Ureter (tissue), 1 donor: Measurements from ENCODE around the gene ACTRT1. TPM values are rescaled to one million over a fixed set of nuclear protein-coding genes. Genes with fewer than 3 reads are reported as not detected.

Source experiments
- DNase-seq: peaks from one replicate; pipeline ENCODE4 v3.0.0-alpha.2; 2020; ENCODE audit warnings: low spot score
- total RNA-seq: library from RNA; stranded (reverse); gene quantifications from one replicate; pipeline ENCODE4 v1.2.4, GENCODE V29; 2023
- donor health status: DM: yes; HTN: yes; CAD: no.

Gene ACTRT1
- not detected for total RNA-seq

DNA sequence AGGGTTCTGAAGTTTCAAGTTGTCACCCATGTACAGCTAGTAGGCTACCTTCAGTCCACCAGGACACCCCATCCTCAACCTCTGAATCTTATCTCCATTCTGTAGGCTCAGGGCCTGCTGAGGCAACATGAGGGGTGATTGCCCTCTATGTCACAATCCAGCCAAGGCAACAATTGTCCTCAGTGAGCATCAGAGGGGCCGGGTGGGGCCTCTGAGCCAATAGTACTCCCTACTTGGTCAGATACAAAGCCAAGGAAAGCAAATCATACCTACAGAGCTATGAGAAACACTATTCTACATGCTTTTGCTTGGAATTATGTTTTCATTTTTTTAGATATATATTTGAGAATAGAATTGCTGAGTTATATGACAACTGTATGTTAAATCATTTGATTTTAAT is at the start of gene ACTRT1:
Gene ACTRT1, minus strand, starts transcription at position 101 of the 400 bp plus-strand sequence. CDS start 197 bp downstream, outside the sequence.
- DNase-seq, result no peak

DNA sequence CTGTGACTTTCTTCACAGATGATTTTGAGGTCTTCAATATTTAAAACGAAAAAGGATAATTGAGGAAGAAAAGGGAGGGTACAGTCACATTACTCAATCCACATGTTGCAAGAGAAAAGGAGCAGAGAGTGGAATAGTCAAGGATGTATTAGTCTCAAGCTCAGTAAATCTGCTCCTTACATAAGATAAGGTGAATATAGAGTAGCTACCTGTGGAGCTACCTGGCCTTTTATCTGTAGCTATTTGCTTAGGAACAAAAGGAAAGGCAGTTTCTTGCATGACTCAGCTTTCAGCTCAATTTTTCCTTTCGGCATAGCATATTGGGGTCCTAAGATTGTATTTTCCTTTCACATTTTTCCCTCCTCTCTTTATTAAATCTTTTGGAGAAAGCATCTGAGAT is 26.3 kb upstream of the ACTRT1 start:
- no peak for DNase-seq

DNA sequence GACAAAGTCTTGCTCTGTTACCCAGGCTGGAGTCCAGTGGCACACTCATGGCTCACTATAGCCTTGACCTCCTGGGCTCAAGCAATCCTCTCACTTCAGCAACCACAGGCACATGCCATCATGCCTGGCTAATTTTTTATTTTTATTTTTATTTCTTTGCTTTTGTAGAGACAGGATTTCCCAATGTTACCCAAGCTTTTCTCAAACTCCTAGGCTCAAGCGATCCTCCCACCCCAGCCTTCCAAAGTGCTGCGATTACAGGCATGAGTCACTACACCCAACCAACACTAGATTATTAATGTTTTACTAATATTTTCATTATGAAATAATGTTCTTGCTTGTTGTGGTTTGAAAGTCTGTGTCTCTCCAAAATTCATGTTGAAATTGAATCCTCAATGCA is 5.2 kb upstream of the ACTRT1 start:
- DNase-seq, result no peak

DNA sequence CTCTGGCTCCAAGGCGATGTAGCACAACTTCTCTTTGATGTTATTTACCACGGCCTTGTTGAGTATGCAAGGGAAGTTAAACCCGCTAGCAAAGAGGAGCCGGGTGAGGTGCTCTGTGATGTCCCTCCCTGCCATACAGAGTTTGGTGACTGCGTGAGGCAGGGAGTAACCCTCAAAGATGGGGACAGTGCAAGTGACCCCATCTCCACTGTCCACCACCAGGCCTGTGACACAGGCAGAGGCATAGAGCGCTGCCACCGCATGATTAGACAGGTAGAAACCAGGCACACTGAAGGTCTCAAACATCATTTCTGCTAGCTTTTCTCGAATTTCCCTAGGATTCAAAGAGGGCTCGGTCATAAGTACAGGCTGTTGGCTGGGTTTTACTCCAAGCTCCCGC is 677 bp downstream of the ACTRT1 start:
- DNase-seq, result no peak

DNA sequence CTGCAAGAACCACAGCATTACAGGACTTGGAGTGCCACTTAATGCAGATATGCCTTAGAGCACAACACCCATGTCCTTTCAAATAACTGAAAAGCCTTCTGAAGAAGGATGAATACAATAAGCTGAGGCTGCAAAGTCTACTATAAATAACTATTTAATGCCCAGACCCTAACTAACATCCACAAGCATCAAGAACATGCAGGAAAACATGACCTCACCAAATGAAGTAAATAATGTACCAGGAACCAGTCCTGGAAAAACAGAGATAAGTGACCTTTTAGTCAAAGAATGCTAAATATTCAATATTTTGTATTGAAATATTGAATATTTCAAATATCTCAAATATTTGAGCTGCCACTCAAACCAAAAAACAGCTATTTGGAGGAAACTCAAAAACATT is 16.9 kb downstream of the ACTRT1 start:
- no peak for DNase-seq

DNA sequence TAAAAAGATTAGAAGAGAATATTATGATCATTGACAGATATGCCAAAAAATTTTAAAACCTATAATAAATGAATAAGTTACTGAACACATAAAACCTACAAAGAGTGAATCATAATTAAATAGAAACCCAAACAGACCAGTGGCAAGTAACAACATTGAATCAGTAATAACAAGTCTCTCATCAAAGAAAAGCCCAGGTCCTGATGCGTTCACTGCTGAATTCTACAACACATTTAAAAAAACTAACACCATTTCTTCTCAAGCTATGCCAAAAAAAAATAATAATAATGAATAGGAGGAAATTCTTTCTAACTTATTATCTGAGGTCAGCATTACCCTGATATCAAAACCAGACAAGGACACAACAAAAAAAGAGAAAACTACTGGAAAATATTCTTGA is 30.6 kb downstream of the ACTRT1 start:
- no peak for DNase-seq

DNA sequence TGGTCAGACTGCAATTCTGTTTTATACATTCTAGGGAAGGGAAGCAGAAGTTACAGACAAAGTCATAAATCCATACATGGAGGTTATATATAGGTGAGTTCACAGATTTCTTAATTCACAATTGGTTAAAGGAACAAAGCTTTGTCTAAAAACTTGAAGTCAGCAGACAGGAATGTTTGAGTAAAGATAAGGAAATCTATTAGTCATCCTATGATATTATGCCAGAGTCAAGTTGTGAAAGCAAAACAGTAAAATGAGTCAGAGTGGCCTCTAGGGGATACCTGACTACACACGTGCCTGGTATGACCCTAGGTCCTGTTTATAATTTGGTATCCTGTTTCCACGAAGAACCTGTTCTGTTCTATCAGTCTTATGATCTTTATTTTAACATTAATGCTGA is 31.5 kb downstream of the ACTRT1 start:
- DNase-seq, result no peak

DNA sequence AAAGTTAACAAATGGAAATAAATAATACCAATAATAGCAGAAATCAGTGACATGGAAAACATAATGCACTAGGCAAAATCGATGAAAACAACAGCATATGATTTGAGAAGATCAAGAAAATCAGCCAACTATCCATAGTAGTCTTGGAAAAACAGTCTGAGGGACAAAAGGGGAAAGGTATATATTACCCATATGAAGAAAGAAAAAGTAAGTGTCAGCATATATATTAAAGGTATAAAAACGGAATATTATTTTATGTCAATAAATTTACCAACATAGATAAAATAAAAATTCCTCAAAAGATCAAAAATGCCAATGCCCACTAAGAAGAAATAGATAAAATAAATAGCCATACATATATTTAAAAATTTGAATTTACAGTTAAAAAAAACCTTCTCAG is 33.0 kb downstream of the ACTRT1 start:
- no peak for DNase-seq

DNA sequence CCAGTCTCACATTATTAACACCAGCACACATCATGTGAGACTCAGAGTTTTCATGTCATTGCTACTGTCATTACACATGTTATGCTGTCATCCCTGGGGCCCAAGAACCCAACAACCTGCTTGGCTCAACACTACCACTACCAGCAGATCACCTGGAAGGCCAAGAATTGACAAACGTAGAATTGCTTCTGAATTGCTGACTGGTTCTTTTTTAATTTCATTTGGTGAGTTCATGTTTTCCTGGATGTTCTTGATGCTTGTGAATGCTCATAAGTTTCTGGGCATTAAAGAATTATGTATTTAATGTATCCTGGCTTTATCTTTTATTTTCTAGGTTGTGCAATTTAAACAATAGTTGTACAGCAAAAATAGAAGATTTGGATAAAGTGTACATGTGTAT is 40.2 kb downstream of the ACTRT1 start:
- no peak for DNase-seq

DNA sequence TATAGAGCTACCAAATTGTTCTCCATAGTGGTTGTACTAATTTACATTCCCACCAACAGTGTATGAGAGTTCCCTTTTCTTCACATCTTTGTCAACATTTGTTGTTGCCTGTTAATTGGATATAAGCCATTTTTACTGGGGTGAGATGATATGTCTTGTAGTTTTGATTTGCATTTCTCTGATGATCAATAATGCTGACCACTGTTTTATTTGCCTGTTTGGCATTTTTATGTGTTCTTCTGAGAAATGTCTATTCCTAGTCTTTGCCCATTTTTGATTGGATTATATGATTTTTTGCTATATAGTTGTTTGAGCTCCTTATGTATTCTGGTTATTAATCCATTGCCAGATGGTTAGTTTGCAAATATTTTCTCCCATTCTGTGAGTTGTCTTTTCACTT is 44.3 kb downstream of the ACTRT1 start:
- no peak for DNase-seq
